ENCODE results near the gene TNFRSF1A. TPM values are rescaled to one million over a fixed set of nuclear protein-coding genes. Genes with fewer than 3 reads are reported as not detected.

TNFRSF1A gene
- total RNA-seq (186 TPM), polyA plus RNA-seq (ENCODE audit: insufficient read depth, low read depth, low replicate concordance) (99.6 TPM)
- long read RNA-seq, donor 1, partial matches to known transcripts: 18 of 28 reads
- long read RNA-seq, donor 1, other reads (novel, unspliced or antisense): 0 of 28 reads
- long read RNA-seq, donor 2, transcript TNFRSF1A-201 (10 exons, 2,223 nt): major isoform, 8 of 12 reads
- long read RNA-seq, donor 2, partial matches to known transcripts: 0 of 12 reads
- long read RNA-seq, donor 2, other reads (novel, unspliced or antisense): 0 of 12 reads
- long read RNA-seq, donor 3, transcript TNFRSF1A-201 (10 exons, 2,223 nt): major isoform, 18 of 23 reads
- long read RNA-seq, donor 3, partial matches to known transcripts: 0 of 23 reads
- long read RNA-seq, donor 3, other reads (novel, unspliced or antisense): 0 of 23 reads
- long read RNA-seq, donor 4, transcript TNFRSF1A-201 (10 exons, 2,223 nt): major isoform, 12 of 12 reads
- long read RNA-seq, donor 4, partial matches to known transcripts: 0 of 12 reads
- long read RNA-seq, donor 4, other reads (novel, unspliced or antisense): 0 of 12 reads
- long read RNA-seq, donor 5: 0 reads
- long read RNA-seq, donor 6, partial matches to known transcripts: 0 of 5 reads
- long read RNA-seq, donor 6, other reads (novel, unspliced or antisense): 0 of 5 reads
- long read RNA-seq, donor 7, transcript TNFRSF1A-201 (10 exons, 2,223 nt): major isoform, 46 of 81 reads
- long read RNA-seq, donor 7, partial matches to known transcripts: 23 of 81 reads
- long read RNA-seq, donor 7, other reads (novel, unspliced or antisense): 11 of 81 reads
- long read RNA-seq, donor 8, transcript TNFRSF1A-211 (2 exons, 554 nt): minor isoform, 5 of 28 reads
- long read RNA-seq, donor 8, transcript TNFRSF1A-201 (10 exons, 2,223 nt): major isoform, 8 of 28 reads
- long read RNA-seq, donor 8, partial matches to known transcripts: 14 of 28 reads
- long read RNA-seq, donor 8, other reads (novel, unspliced or antisense): 0 of 28 reads
- long read RNA-seq, donor 9, transcript TNFRSF1A-201 (10 exons, 2,223 nt): major isoform, 7 of 17 reads
- long read RNA-seq, donor 9, partial matches to known transcripts: 6 of 17 reads
- long read RNA-seq, donor 9, other reads (novel, unspliced or antisense): 0 of 17 reads
- long read RNA-seq, donor 10, transcript TNFRSF1A-201 (10 exons, 2,223 nt): major isoform, 6 of 26 reads
- long read RNA-seq, donor 10, partial matches to known transcripts: 16 of 26 reads
- long read RNA-seq, donor 10, other reads (novel, unspliced or antisense): 0 of 26 reads

GRCh38 chr12:6341417-6342139, at the start of gene TNFRSF1A:
Gene TNFRSF1A, minus strand, starts transcription at chr12:6342076. Its CDS starts 262 bp downstream, at chr12:6341814.
- FAIRE-seq: no peak
- Histone ChIP-seq H3K9ac (ENCODE audit: low read length in 3 of 3) (peak within 1 kb of the TSS; percentile 77 to 99 (median 98)), H3K36me3 (ENCODE audit: control insufficient read depth in 2 of 3, insufficient read depth in 3 of 3, low read length in 3 of 3) (peaks cover 0 to 3% (median 2%) of the 10 kb centered on the region in 3 donors), H3K9me3 (ENCODE audit: control insufficient read depth in 2 of 3, insufficient read depth in 1 of 3, low read length in 3 of 3) (no peaks in the 10 kb centered on the region), H3K27me3 (ENCODE audit: control insufficient read depth, insufficient read depth, low read length) (no peaks in the 10 kb centered on the region), H3K4me1 (ENCODE audit: control insufficient read depth in 2 of 3, insufficient read depth in 2 of 3, low read depth in 1 of 3, low read length in 3 of 3) (peaks cover 7 to 56% (median 42%) of the 10 kb centered on the region in 3 donors), H3K4me3 (ENCODE audit: low read length in 3 of 3) (peak within 1 kb of the TSS; percentile 85 to 93 (median 92)), H3K27ac (ENCODE audit: low read depth in 2 of 2, low read length in 2 of 2) (peak within 1 kb of the TSS; percentile 99 to 100)
- peak; percentile 71 to 92 (median 89) for DNase-seq
- intact Hi-C loops (cut with DNase I): no loop called here
- no peak for TF ChIP-seq CTCF (IDR thresholded peaks at IDR 0.05; ENCODE audit: borderline replicate concordance, extremely low read depth, insufficient read depth)

DNA sequence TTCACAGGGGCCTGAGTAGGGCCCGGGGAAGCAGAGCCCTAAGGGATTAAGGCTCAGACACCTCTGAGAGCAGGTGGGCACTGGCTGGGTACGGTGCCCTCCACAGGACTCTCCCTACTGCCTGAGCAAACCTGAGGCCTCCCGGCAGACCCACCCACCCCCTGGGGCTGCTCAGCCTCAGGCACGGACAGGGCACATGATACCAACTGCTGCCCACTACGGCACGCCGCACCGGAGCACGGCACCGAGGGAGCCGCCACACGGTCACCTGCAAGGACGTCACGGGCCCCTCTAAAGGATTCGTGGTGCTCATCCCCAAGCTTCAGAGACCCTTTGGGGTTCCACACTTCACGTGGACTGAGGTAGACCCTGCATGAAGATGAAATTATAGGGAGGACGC, 49.1 kb upstream of the TNFRSF1A start:
- intact Hi-C loops (cut with DNase I): no loop called here
- no peak for TF ChIP-seq CTCF (IDR thresholded peaks at IDR 0.05; ENCODE audit: borderline replicate concordance, extremely low read depth, insufficient read depth)
- H3K36me3 ChIP-seq (ENCODE audit: control insufficient read depth in 2 of 3, insufficient read depth in 3 of 3, low read length in 3 of 3): peaks cover 0 to 26% (median 21%) of the 10 kb centered on the region in 3 donors
- no peak overlapping the region for H3K27ac ChIP-seq (ENCODE audit: low read depth in 2 of 2, low read length in 2 of 2)
- H3K4me3 ChIP-seq (ENCODE audit: low read length in 3 of 3): no peak overlapping the region
- DNase-seq (peak in 1 of 5 donors; percentile 67), FAIRE-seq (no peak)
- H3K27me3 ChIP-seq (ENCODE audit: control insufficient read depth, insufficient read depth, low read length): no peaks in the 10 kb centered on the region
- H3K9me3 ChIP-seq (ENCODE audit: control insufficient read depth in 2 of 3, insufficient read depth in 1 of 3, low read length in 3 of 3): no peaks in the 10 kb centered on the region
- H3K4me1 ChIP-seq (ENCODE audit: control insufficient read depth in 2 of 3, insufficient read depth in 2 of 3, low read depth in 1 of 3, low read length in 3 of 3): no peaks in the 10 kb centered on the region
- H3K9ac ChIP-seq (ENCODE audit: low read length in 3 of 3): no peak overlapping the region

GRCh38 chr12:6390084-6390799, 48.4 kb upstream of the TNFRSF1A start:
- FAIRE-seq: no peak
- Histone ChIP-seq H3K4me3 (ENCODE audit: low read length in 3 of 3) (no peak overlapping the region), H3K9ac (ENCODE audit: low read length in 3 of 3) (no peak overlapping the region), H3K4me1 (ENCODE audit: control insufficient read depth in 2 of 3, insufficient read depth in 2 of 3, low read depth in 1 of 3, low read length in 3 of 3) (peaks cover 0 to 2% (median 0%) of the 10 kb centered on the region in 3 donors), H3K27ac (ENCODE audit: low read depth in 2 of 2, low read length in 2 of 2) (no peak overlapping the region), H3K36me3 (ENCODE audit: control insufficient read depth in 2 of 3, insufficient read depth in 3 of 3, low read length in 3 of 3) (peaks cover 0 to 26% (median 21%) of the 10 kb centered on the region in 3 donors), H3K27me3 (ENCODE audit: control insufficient read depth, insufficient read depth, low read length) (no peaks in the 10 kb centered on the region), H3K9me3 (ENCODE audit: control insufficient read depth in 2 of 3, insufficient read depth in 1 of 3, low read length in 3 of 3) (no peaks in the 10 kb centered on the region)
- intact Hi-C loops (cut with DNase I): no loop called here
- no peak for TF ChIP-seq CTCF (IDR thresholded peaks at IDR 0.05; ENCODE audit: borderline replicate concordance, extremely low read depth, insufficient read depth)
- DNase-seq: peak in 2 of 5 donors; percentile 24 to 67

Data from kidney (tissue), 22 donors.